Nucleus accumbens (tissue), 56 donors: ENCODE measurements around the gene ABHD4.

Experiments used
- DNase-seq, 56 donors: peaks; one replicate each; lab custom pipeline; 2025; lab: John Stamatoyannopoulos, UW

Gene ABHD4

GRCh38 chr14:22656226-22656625 is 58.1 kb downstream of the ABHD4 start:
- DNase-seq = no peak

- no peak for DNase-seq
Measured at GRCh38 chr14:22656945-22657731, 59.0 kb downstream of the ABHD4 start.

DNA sequence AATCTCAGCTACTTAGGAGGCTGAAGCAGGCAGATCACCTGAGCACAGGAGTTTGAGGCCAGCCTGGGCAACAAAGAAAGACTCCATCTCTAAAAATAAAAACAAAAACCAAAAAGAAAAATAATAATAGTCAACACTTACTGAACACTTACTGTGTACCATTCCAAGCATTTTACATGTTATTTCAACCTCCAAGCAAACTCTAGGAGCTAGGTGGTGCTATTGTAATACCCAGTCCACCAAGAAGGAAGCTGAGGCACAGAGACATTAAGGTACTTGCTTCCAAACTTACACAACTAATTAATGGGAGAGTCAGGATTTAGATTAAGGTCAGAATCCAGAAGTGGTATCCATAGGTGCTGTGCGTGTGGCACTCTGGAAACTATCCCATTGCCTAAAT is 59.8 kb downstream of the ABHD4 start:
- DNase-seq = no peak

DNA sequence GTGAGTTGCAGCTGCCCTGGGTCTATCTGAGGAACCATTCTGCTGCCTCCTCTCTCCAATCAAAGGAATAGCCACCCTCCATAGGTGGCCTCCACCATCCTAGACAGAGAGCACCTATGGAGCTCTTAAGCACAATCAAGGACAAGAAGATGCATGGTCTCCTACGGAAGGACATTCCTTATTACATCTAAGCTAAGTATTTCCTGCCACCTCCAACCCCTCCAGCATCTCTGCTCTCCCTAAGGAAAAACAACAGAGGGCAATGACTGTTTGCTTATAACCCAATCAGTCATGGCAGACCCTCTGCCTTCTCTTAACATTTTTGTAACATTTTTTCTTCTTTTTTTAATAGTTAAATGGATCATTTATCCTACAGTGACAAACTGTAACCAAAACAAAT is 60.8 kb downstream of the ABHD4 start:
- DNase-seq = no peak

DNA sequence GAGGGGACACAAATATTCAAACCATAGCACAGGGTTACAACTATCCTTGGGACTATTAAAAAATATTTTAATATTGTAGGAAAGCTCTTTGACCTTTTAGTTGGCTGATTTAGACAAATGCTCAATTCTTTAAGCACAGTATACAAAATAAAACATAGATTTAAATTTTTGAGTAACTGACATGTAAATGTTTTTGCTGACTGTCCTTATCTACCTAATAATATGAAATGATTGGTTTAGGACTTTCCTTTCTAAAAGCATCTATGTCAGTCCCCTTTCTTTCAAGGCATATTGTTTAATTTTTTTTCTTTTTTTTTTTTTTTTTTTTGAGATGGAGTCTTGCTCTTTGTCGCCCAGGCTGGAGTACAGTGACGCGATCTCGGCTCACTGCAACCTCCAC is 62.6 kb downstream of the ABHD4 start:
- DNase-seq = no peak
